Ectodermal cell (in vitro differentiated cells): Measurements from ENCODE around the gene LAMA2.

Source experiments
- H3K27ac ChIP-seq: 2 replicates; pipeline ENCODE4 v1.7.0; 2013; ENCODE audit warnings: mild to moderate bottlenecking, low read depth, low read length; ENCODE audit not compliant: insufficient read depth, poor library complexity, severe bottlenecking
- H3K27me3 ChIP-seq: 2 replicates; pipeline ENCODE4 v1.7.0; 2013; ENCODE audit warnings: mild to moderate bottlenecking, low read length; ENCODE audit not compliant: insufficient read depth, control insufficient read depth, poor library complexity, severe bottlenecking
- H3K36me3 ChIP-seq: one replicate; pipeline ENCODE4 v1.7.0; 2013; ENCODE audit warnings: low read length; ENCODE audit not compliant: control insufficient read depth, insufficient read depth
- H3K4me1 ChIP-seq: one replicate; pipeline ENCODE4 v1.7.0; 2013; ENCODE audit warnings: low read length; ENCODE audit not compliant: control insufficient read depth, insufficient read depth
- H3K4me3 ChIP-seq: 2 replicates; pipeline ENCODE4 v1.7.0; 2013; ENCODE audit warnings: low read depth, low read length, control low read depth; ENCODE audit not compliant: insufficient read depth
- H3K9me3 ChIP-seq: 2 replicates; pipeline ENCODE4 v1.7.0; 2013; ENCODE audit warnings: mild to moderate bottlenecking, low read length, moderate library complexity; ENCODE audit not compliant: control insufficient read depth
- WGBS, 2 experiments: methylation state at CpG; one replicate each; pipeline ENCODE4 v1.1.7; 2013; ENCODE audit warnings: missing lambda C conversion rate in 2 of 2; 5-methylcytosine and 5-hydroxymethylcytosine counted together

The LAMA2 gene

DNA sequence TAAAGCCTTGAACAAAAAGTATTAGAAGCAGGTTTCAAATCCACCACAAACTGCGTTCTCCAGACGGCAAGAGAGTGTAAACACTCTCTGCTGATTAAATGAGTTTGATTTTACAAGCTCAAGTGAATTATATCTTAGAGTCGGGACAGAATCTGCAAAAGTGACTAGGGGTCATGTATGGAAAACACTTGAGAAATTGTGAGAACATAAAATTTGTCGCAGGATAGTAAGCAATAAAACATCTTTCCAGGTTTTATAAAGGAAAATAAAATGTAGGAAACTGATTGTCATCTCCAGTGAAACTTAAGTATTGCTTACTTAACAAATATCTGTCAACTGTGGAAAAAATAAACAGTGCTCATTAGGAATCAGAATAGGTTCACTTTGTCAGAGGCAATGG is 452.9 kb downstream of the LAMA2 start:
- H3K4me1 ChIP-seq, result no peaks in the 10 kb centered on the region
- 96 to 97% methylated on average over 4 of the region's 4 CpGs for WGBS, 2 experiments
- H3K27me3 ChIP-seq, result no peaks in the 10 kb centered on the region
- H3K4me3 ChIP-seq, result no peak overlapping the region
- no peaks in the 10 kb centered on the region for H3K9me3 ChIP-seq
- no peaks in the 10 kb centered on the region for H3K36me3 ChIP-seq
- H3K27ac ChIP-seq, result no peak overlapping the region

DNA sequence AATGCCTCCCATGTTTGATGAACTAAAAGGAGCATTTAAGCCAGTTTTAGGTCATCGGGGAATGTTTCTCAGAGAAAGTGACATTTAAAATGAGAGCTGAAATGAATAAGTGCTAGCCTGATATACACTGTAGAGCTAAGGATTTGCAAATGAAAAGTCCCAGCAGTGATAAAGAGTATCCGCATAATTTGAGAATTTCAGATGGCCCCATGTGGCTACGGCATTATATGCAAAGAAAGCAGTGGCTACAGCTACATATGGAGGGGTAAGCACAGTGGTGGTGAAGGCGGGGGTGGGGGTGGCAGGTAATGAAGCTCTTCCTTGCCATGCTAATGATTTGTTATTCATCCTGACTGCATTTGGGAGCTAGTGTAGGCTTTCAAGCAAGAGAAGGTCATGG is 455.7 kb downstream of the LAMA2 start:
- 81 to 83% methylated on average over 4 of the region's 4 CpGs for WGBS, 2 experiments
- no peaks in the 10 kb centered on the region for H3K36me3 ChIP-seq
- no peak overlapping the region for H3K4me3 ChIP-seq
- no peak overlapping the region for H3K27ac ChIP-seq
- H3K9me3 ChIP-seq, result no peaks in the 10 kb centered on the region
- H3K27me3 ChIP-seq, result no peaks in the 10 kb centered on the region
- H3K4me1 ChIP-seq, result no peaks in the 10 kb centered on the region

DNA sequence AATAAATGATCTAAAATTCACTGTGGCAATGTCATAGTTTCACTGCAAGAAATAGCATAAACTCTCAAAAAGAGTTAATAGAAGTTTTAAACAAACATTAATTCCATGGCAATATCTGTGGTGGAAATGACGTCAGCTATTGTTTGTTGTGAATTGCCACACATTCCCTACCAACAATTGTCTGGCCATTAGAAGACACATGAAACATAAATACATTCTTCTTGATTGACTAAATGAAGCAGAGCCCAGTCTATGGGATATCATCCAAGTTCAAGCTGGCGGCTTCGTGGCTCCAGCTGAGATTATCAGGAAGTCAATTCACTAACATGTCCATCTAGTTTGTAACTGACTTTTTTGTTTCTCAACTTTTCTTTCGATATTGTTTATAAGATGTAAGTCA is 458.0 kb downstream of the LAMA2 start:
- 99 to 100% methylated on average over 4 of the region's 4 CpGs for WGBS, 2 experiments
- H3K4me1 ChIP-seq, result no peaks in the 10 kb centered on the region

DNA sequence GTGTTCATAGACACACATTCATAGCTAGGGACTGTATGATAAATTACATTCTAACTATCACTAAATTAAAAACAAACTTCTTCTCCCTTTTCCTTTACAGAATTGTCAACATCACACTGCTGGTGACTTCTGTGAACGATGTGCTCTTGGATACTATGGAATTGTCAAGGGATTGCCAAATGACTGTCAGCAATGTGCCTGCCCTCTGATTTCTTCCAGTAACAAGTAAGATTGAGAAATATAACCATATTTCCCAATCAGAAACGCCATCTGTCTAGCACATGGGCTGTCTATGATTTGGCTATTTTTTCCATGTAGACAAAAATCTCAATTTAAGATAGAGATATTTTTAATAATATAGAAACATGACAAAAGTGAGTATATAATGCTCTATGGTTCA is 459.3 kb downstream of the LAMA2 start:
- Histone ChIP-seq H3K36me3 (no peaks in the 10 kb centered on the region), H3K27ac (no peak overlapping the region), H3K4me3 (no peak overlapping the region), H3K9me3 (no peaks in the 10 kb centered on the region), H3K4me1 (no peaks in the 10 kb centered on the region), H3K27me3 (no peaks in the 10 kb centered on the region)
- 87 to 91% methylated on average over 1 of the region's 2 CpGs for WGBS, 2 experiments

More for the DNA sequence above, 458.0 kb downstream of the LAMA2 start:
- Histone ChIP-seq H3K27ac (no peak overlapping the region), H3K36me3 (no peaks in the 10 kb centered on the region), H3K27me3 (no peaks in the 10 kb centered on the region), H3K9me3 (no peaks in the 10 kb centered on the region), H3K4me3 (no peak overlapping the region)

DNA sequence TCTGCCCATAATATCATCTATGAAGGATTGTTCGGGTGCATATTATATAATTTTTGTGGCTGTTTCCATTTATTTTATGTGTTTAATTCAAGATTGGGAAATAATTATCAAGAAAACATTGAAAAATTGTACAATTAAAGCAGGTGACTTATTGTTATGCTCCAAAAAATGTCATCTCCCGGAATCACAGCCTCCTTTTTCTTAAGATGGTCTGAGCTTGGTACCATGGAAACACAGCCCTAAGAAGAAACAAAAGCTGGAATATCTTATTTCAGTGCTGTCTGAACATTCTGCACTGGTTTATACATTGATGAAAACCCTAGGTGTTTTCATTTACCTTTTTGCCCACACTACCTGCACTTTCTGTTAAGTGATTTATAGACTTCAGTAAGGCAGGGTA is 459.9 kb downstream of the LAMA2 start:
- WGBS, 2 experiments, result 88 to 96% methylated on average over 1 of the region's 2 CpGs
- H3K27ac ChIP-seq, result no peak overlapping the region
- H3K4me1 ChIP-seq, result no peaks in the 10 kb centered on the region
- H3K36me3 ChIP-seq, result no peaks in the 10 kb centered on the region
- no peaks in the 10 kb centered on the region for H3K27me3 ChIP-seq
- H3K4me3 ChIP-seq, result no peak overlapping the region
- H3K9me3 ChIP-seq, result no peaks in the 10 kb centered on the region

DNA sequence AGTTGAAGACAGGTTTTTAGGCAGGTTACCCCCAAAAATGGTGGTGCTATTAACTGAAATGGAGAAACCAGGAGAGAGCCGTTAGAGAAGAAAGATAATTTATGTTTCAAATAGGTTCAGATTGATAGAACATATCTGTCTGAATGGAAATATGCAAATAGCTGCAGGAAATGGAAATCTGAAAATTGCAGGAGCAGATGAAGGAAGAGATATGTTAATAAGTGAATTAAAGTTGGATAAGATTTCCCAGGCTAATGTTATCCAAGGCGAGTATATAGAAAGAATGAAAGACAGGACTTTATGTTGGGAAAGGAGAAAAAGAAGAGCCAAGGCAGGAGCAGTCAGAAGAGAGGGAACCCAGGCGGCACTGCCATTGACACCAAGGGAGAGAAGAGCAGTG is 461.4 kb downstream of the LAMA2 start:
- Histone ChIP-seq H3K27ac (no peak overlapping the region), H3K4me1 (no peaks in the 10 kb centered on the region)
- 92 to 94% methylated on average over 3 of the region's 3 CpGs for WGBS, 2 experiments

DNA sequence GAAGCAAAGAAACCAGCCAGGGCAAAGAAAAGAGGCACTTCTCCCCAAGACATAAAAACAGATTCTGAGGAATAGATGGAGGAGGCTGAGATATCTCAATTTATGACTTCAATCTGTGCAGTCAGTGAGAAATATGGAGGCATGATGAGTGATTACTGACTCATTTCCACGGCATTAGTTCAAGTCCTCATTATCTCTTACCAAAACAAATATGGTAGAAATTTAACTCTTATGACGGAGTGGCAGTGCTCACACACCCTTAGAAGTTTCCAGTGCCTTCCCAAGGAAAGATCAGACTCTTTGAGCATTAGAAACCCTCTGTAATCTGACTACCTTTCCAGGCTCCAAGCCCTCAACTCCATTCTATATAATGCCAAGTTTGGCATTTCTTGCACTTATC is 463.0 kb downstream of the LAMA2 start:
- H3K4me1 ChIP-seq, result no peaks in the 10 kb centered on the region
- no peaks in the 10 kb centered on the region for H3K36me3 ChIP-seq
- H3K4me3 ChIP-seq, result no peak overlapping the region
- no peaks in the 10 kb centered on the region for H3K9me3 ChIP-seq
- no peaks in the 10 kb centered on the region for H3K27me3 ChIP-seq
- no peak overlapping the region for H3K27ac ChIP-seq
- WGBS, 2 experiments, result 71 to 79% methylated on average over 1 to 2 of the region's 2 CpGs

More for the DNA sequence above, 461.4 kb downstream of the LAMA2 start:
- Histone ChIP-seq H3K36me3 (no peaks in the 10 kb centered on the region), H3K9me3 (no peaks in the 10 kb centered on the region), H3K27me3 (no peaks in the 10 kb centered on the region), H3K4me3 (no peak overlapping the region)

DNA sequence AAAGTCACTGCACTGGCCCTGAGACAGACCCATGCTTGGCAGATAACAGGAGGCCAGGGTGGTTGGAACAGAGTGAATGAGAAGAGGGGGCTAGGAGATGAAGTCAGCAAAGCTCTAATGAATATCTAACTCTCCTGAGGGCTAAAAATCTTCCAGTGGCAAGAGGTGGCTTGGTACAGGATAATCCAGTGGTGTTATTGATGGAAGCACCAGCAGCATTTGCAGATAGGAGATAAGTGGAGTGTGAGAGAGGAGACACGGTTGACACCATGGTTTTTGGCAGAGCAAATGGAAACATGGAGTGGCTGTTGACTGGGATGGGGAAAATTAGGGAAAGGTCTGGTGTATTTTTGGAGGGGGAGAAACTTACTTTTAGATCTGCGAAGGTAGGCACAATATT is 464.0 kb downstream of the LAMA2 start:
- WGBS, 2 experiments, result 95 to 98% methylated on average over 2 of the region's 2 CpGs
- Histone ChIP-seq H3K36me3 (no peaks in the 10 kb centered on the region), H3K27me3 (no peaks in the 10 kb centered on the region), H3K9me3 (no peaks in the 10 kb centered on the region), H3K27ac (no peak overlapping the region), H3K4me1 (no peaks in the 10 kb centered on the region), H3K4me3 (no peak overlapping the region)

DNA sequence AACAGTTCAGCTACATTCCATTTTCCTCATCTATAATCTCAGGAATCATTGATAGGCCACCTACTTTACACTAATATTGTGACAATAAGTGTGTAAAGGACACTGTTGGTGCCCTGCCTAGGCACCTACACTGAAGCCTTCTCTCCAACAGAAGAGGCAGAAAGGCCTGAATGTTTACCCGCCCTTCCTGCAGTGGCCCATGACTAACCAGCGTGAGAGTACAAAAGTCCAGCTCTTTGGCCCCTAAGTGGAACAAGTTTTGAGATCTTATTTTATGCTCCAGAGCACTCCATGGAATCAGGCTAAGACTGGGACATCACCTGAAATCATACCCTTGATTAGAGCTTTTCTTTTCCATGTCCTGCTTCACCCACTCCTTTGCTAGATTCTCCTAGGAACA is 467.3 kb downstream of the LAMA2 start:
- Histone ChIP-seq H3K9me3 (no peaks in the 10 kb centered on the region), H3K27ac (no peak overlapping the region), H3K4me1 (no peaks in the 10 kb centered on the region), H3K4me3 (no peak overlapping the region), H3K27me3 (no peaks in the 10 kb centered on the region), H3K36me3 (no peaks in the 10 kb centered on the region)
- 90 to 95% methylated on average over 2 of the region's 2 CpGs for WGBS, 2 experiments

DNA sequence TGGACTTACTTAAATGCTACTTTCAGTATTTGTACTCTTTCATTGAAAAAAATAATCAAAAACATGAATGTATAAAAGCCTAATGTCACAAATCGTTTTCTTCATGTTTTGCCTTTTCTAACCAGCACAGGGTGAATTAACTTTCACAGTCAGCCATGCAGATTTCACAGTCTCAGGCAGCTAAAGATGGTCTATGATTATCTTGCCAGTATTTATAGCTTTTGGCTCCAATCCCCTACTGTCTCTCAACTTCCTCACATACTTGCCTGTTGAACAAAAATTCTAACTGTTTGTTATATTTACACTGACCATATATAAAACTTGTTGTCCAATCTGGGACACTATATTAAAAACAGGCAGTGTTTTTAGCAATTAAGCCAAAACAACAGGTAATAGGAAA is 468.9 kb downstream of the LAMA2 start:
- no peaks in the 10 kb centered on the region for H3K9me3 ChIP-seq
- no peaks in the 10 kb centered on the region for H3K4me1 ChIP-seq
- H3K36me3 ChIP-seq, result no peaks in the 10 kb centered on the region
- WGBS, 2 experiments, result 71 to 97% methylated on average over 1 of the region's 1 CpG
- H3K4me3 ChIP-seq, result no peak overlapping the region
- no peak overlapping the region for H3K27ac ChIP-seq
- no peaks in the 10 kb centered on the region for H3K27me3 ChIP-seq

DNA sequence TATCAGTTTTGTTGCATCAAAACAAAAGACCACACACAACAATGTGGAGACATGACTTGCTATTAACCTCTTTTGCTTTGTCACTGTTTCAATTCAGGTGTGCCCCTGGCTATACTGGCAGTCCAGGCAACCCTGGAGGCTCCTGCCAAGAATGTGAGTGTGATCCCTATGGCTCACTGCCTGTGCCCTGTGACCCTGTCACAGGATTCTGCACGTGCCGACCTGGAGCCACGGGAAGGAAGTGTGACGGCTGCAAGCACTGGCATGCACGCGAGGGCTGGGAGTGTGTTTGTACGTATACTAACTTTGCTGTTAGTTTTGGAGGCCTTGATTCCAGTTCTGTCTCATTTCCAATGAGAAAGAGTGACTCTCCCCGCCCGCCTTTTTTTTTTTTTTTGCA is 470.1 kb downstream of the LAMA2 start:
- Histone ChIP-seq H3K9me3 (no peaks in the 10 kb centered on the region), H3K4me3 (no peak overlapping the region), H3K36me3 (no peaks in the 10 kb centered on the region), H3K27ac (no peak overlapping the region), H3K4me1 (no peaks in the 10 kb centered on the region), H3K27me3 (no peaks in the 10 kb centered on the region)
- 91% methylated on average over 9 of the region's 9 CpGs for WGBS, 2 experiments
